HEK293 (cell line): ENCODE results near the gene KEL.

ENCODE experiments used
- GLIS1 ChIP-seq: fragments of 450-650 bp; formaldehyde crosslinking; IDR thresholded peaks from 2 replicates; pipeline ENCODE4 v1.5.1; 2016; ENCODE audit warnings: missing biosample characterization, missing genetic modification characterization
- TF ChIP-seq, protein P1 (sequence below): fragments of 450-650 bp; formaldehyde crosslinking; IDR thresholded peaks from 2 replicates; pipeline ENCODE4 v1.5.1; 2016; ENCODE audit warnings: missing biosample characterization, missing genetic modification characterization

DNA sequence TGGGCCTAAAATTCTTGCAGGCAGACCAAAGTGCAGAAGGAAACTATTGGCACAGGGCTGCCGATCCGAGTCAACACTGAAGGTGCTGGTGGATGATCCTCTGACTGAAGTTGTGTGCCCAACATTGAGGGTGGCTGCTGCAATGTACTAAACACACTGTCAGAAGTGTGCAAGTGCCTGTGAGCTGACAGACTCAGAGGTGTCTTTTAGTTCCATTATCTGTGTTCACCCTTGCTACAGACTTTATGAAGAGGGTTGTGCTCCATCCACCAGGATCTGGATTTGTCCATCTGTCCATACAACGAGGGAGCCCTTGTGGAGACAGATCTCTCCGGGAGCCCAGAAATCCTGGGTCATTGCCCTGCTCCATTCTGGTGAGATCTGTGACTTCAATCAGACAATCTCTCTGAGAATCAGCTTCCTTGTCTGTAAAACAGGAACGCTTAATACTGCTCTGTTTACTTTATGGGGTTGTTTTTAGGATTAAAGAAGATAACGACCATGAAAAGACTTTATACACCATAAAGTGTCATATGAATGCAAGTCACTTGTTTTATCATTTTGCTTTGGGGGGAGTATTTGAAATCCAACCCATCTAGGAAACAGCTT, 67.1 kb downstream of the KEL start:
- TF ChIP-seq, protein P1, sequence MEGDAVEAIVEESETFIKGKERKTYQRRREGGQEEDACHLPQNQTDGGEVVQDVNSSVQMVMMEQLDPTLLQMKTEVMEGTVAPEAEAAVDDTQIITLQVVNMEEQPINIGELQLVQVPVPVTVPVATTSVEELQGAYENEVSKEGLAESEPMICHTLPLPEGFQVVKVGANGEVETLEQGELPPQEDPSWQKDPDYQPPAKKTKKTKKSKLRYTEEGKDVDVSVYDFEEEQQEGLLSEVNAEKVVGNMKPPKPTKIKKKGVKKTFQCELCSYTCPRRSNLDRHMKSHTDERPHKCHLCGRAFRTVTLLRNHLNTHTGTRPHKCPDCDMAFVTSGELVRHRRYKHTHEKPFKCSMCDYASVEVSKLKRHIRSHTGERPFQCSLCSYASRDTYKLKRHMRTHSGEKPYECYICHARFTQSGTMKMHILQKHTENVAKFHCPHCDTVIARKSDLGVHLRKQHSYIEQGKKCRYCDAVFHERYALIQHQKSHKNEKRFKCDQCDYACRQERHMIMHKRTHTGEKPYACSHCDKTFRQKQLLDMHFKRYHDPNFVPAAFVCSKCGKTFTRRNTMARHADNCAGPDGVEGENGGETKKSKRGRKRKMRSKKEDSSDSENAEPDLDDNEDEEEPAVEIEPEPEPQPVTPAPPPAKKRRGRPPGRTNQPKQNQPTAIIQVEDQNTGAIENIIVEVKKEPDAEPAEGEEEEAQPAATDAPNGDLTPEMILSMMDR (tag by site-specific recombination), result no peak
- no peak for TF ChIP-seq GLIS1 (tag by site-specific recombination)
